BJ (cell line): ENCODE data around the gene PDE4C. TPM values are rescaled to one million over a fixed set of nuclear protein-coding genes. Genes with fewer than 3 reads are reported as not detected.

ENCODE experiments used
- CTCF ChIA-PET: fragments of 350-600 bp; formaldehyde crosslinking; extraction: SDS; loops from one replicate; lab custom pipeline; 2021; ENCODE audit warnings: antibody characterized with exemption, inconsistent platforms; lab: Yijun Ruan, JAX
- POLR2A ChIA-PET: fragments of 300-600 bp; sonication (Branson Sonifier 250); formaldehyde crosslinking; extraction: SDS; loops from one replicate; lab custom pipeline; 2021; ENCODE audit warnings: antibody characterized with exemption; lab: Charles Lee
- DNase-seq: peaks from one replicate; pipeline ENCODE4 v3.0.0-alpha.2; 2011; ENCODE audit warnings: low read depth
- H3K27me3 ChIP-seq: 2 replicates; pipeline ENCODE4 v1.6.0; 2011; ENCODE audit warnings: low read length; ENCODE audit not compliant: control insufficient read depth, insufficient read depth
- H3K36me3 ChIP-seq: 2 replicates; pipeline ENCODE4 v1.5.1; 2011; ENCODE audit warnings: low read length; ENCODE audit not compliant: control insufficient read depth, insufficient read depth
- H3K4me3 ChIP-seq: 2 replicates; pipeline ENCODE4 v1.5.1; 2011; ENCODE audit warnings: low read depth, mild to moderate bottlenecking, control low read depth, low read length
- CTCF ChIP-seq: IDR thresholded peaks from 2 replicates; pipeline ENCODE4 v1.5.1; 2011; ENCODE audit warnings: low read depth, mild to moderate bottlenecking, control low read depth, inconsistent platforms, low read length, moderate library complexity; ENCODE audit not compliant: insufficient read depth
- polyA plus RNA-seq: library from polyadenylated mRNA; depleted of rRNA; stranded (reverse); fragments of >200 nt; gene quantifications from 2 replicates; pipeline ENCODE4 v1.2.3, GENCODE V29; 2011

Gene PDE4C
- polyA plus RNA-seq, 1 experiment: 0.06 TPM

GRCh38 chr19:18224525-18225354 lies 1.5 kb downstream of the PDE4C start:
- Histone ChIP-seq H3K36me3 (no peaks in the 10 kb centered on the region), H3K27me3 (peaks cover 7% of the 10 kb centered on the region), H3K4me3 (peak overlapping the region; percentile 34)
- POLR2A ChIA-PET: interaction anchor here (0.5 to 0.6 kb wide), 3 partner anchors 53 to 428 kb away, joined by 4 to 5 read pairs (median 5); partner anchors contain the start of gene ARRDC2
- TF ChIP-seq CTCF: no peak
- DNase-seq: peak; percentile 88
- CTCF ChIA-PET: interaction anchor here (1.0 to 2.7 kb wide), 6 partner anchors 11 to 104 kb away, joined by 3 to 12 read pairs (median 6); partner anchors contain the start of gene MPV17L2

GRCh38 chr19:18223860-18224524 lies 2.2 kb downstream of the PDE4C start:
- CTCF ChIA-PET: interaction anchor here (1.0 to 2.7 kb wide), 6 partner anchors 10 to 105 kb away, joined by 3 to 12 read pairs (median 6); partner anchors contain the start of gene MPV17L2
- DNase-seq: no peak
- POLR2A ChIA-PET: interaction anchor here (0.5 to 0.6 kb wide), 3 partner anchors 54 to 428 kb away, joined by 4 to 5 read pairs (median 5); partner anchors contain the start of gene ARRDC2
- TF ChIP-seq CTCF: no peak
- Histone ChIP-seq H3K36me3 (no peaks in the 10 kb centered on the region), H3K4me3 (peak overlapping the region; percentile 34), H3K27me3 (peaks cover 7% of the 10 kb centered on the region)

- ChIA-PET CTCF (interaction anchor here (0.5 to 1.6 kb wide), 5 partner anchors 12 to 57 kb away, joined by 3 to 6 read pairs (median 3); no protein-coding TSS in a partner anchor), POLR2A (no interaction called here)
- Histone ChIP-seq H3K4me3 (no peak overlapping the region), H3K27me3 (peaks cover 10% of the 10 kb centered on the region), H3K36me3 (no peaks in the 10 kb centered on the region)
- DNase-seq: no peak
- no peak for TF ChIP-seq CTCF
Observed at GRCh38 chr19:18221815-18222725, 4.2 kb downstream of the PDE4C start.

GRCh38 chr19:18220632-18221275 lies 5.5 kb downstream of the PDE4C start:
- no peaks in the 10 kb centered on the region for H3K36me3 ChIP-seq
- CTCF ChIA-PET: interaction anchor here (1.0 to 2.0 kb wide), 3 partner anchors 11 to 31 kb away, joined by 6 to 8 read pairs (median 6); no protein-coding TSS in a partner anchor
- no peak overlapping the region for H3K4me3 ChIP-seq
- DNase-seq: no peak
- no peak for TF ChIP-seq CTCF
- POLR2A ChIA-PET: no interaction called here
- H3K27me3 ChIP-seq: peaks cover 7% of the 10 kb centered on the region
